Neuronal stem cell (in vitro differentiated cells): ENCODE results near the gene HS6ST3.

Source experiments
- DNase-seq: peaks from one replicate; pipeline ENCODE4 v3.0.0-alpha.2; 2013; ENCODE audit warnings: low spot score
- H2AFZ ChIP-seq: one replicate; pipeline ENCODE4 v1.6.1; 2013; ENCODE audit warnings: mild to moderate bottlenecking, low read length, inconsistent platforms
- H2AK5ac ChIP-seq: 2 replicates; pipeline ENCODE4 v1.6.1; 2013; ENCODE audit warnings: low read depth, mild to moderate bottlenecking, inconsistent platforms, low read length, moderate library complexity, mixed read lengths
- H2BK120ac ChIP-seq: 2 replicates; pipeline ENCODE4 v1.6.1; 2013; ENCODE audit warnings: low read depth, mild to moderate bottlenecking, inconsistent platforms, low read length, moderate library complexity, mixed read lengths
- H2BK12ac ChIP-seq: one replicate; pipeline ENCODE4 v1.6.1; 2013; ENCODE audit warnings: low read length, inconsistent platforms
- H2BK15ac ChIP-seq: 2 replicates; pipeline ENCODE4 v1.6.1; 2013; ENCODE audit warnings: mild to moderate bottlenecking, low read length, inconsistent platforms, mixed read lengths
- H2BK5ac ChIP-seq: one replicate; pipeline ENCODE4 v1.6.1; 2013; ENCODE audit warnings: inconsistent platforms, mild to moderate bottlenecking, low read length, moderate library complexity
- H3K14ac ChIP-seq: one replicate; pipeline ENCODE4 v1.6.1; 2013; ENCODE audit warnings: low read length, inconsistent platforms
- H3K18ac ChIP-seq: 2 replicates; pipeline ENCODE4 v1.6.1; 2013; ENCODE audit warnings: low read length, inconsistent platforms
- H3K23ac ChIP-seq: 2 replicates; pipeline ENCODE4 v1.6.1; 2013; ENCODE audit warnings: low read depth, mild to moderate bottlenecking, mixed read lengths, low read length, inconsistent platforms; ENCODE audit not compliant: poor library complexity
- H3K27ac ChIP-seq: replicated peaks from 3 replicates; pipeline ENCODE4 v1.5.1; 2013; ENCODE audit warnings: low read length, inconsistent platforms
- H3K27me3 ChIP-seq, 3 experiments: 2 replicates each; pipeline ENCODE4 v1.6.1; 2013; ENCODE audit warnings: low read length in 3 of 3, mild to moderate bottlenecking in 2 of 3, inconsistent platforms in 1 of 3, low read depth in 1 of 3, mixed read lengths in 1 of 3, moderate library complexity in 1 of 3; ENCODE audit not compliant: control insufficient read depth in 3 of 3, insufficient read depth in 3 of 3
- H3K36me3 ChIP-seq, 2 donors: replicated peaks in 1 of 2; 2 replicates each; pipeline ENCODE4 v1.6.1; 2013; ENCODE audit warnings: low read length in 2 of 2; ENCODE audit not compliant: control insufficient read depth in 2 of 2, insufficient read depth in 2 of 2
- H3K4ac ChIP-seq: 2 replicates; pipeline ENCODE4 v1.6.1; 2013; ENCODE audit warnings: inconsistent platforms, mild to moderate bottlenecking, low read length, moderate library complexity
- H3K4me1 ChIP-seq, 2 donors: 1 replicate in 1 of 2; 2 replicates in 1 of 2; pipeline ENCODE4 v1.6.1; 2013; ENCODE audit warnings: low read length in 2 of 2, low read depth in 1 of 2; ENCODE audit not compliant: control insufficient read depth in 2 of 2, insufficient read depth in 1 of 2
- H3K4me2 ChIP-seq: one replicate; pipeline ENCODE4 v1.6.1; 2013; ENCODE audit warnings: mild to moderate bottlenecking, low read length, inconsistent platforms; ENCODE audit not compliant: insufficient read depth, poor library complexity, severe bottlenecking
- H3K4me3 ChIP-seq, 2 donors: 2 replicates each; pipeline ENCODE4 v1.5.1; 2013; ENCODE audit warnings: low read length in 2 of 2, mild to moderate bottlenecking in 2 of 2, inconsistent platforms in 1 of 2, moderate library complexity in 1 of 2
- H3K79me1 ChIP-seq: one replicate; pipeline ENCODE4 v1.6.1; 2013; ENCODE audit warnings: low read depth, mild to moderate bottlenecking, inconsistent platforms, low read length, moderate library complexity
- H3K9ac ChIP-seq: one replicate; pipeline ENCODE4 v1.6.1; 2013; ENCODE audit warnings: mild to moderate bottlenecking, low read depth, low read length, inconsistent platforms; ENCODE audit not compliant: poor library complexity
- H3K9me3 ChIP-seq, 2 donors: replicated peaks in 1 of 2; 2 replicates each; pipeline versions ENCODE3 to v1.6.1; 2013; ENCODE audit warnings: low read length in 2 of 2, mild to moderate bottlenecking in 2 of 2, inconsistent platforms in 1 of 2, low read depth in 1 of 2, mixed read lengths in 1 of 2, moderate library complexity in 1 of 2; ENCODE audit not compliant: control insufficient read depth in 2 of 2, insufficient read depth in 1 of 2
- H4K8ac ChIP-seq: one replicate; pipeline ENCODE4 v1.6.1; 2013; ENCODE audit warnings: low read depth, mild to moderate bottlenecking, inconsistent platforms, low read length, moderate library complexity
- H4K91ac ChIP-seq: one replicate; pipeline ENCODE4 v1.6.1; 2013; ENCODE audit warnings: low read length, low read depth, mild to moderate bottlenecking, inconsistent platforms; ENCODE audit not compliant: poor library complexity
- WGBS, 2 donors: extraction: QIAGEN DNeasy Blood & Tissue Kit; methylation state at CpG; one replicate each; pipeline ENCODE4 v1.1.7; 2013; ENCODE audit warnings: missing lambda C conversion rate in 2 of 2, mixed read lengths in 1 of 2; ENCODE audit not compliant: insufficient read length in 2 of 2, insufficient replicate concordance in 1 of 2; ENCODE audit errors: extremely low coverage in 2 of 2; 5-methylcytosine and 5-hydroxymethylcytosine counted together

HS6ST3 gene

GRCh38 chr13:96191367-96191766, 101.5 kb downstream of the HS6ST3 start:
- no peak overlapping the region for H2BK120ac ChIP-seq

GRCh38 chr13:96193728-96194310, 103.9 kb downstream of the HS6ST3 start:
- H3K23ac ChIP-seq = no peak overlapping the region
- H3K4me3 ChIP-seq = no peak overlapping the region
- WGBS, 2 donors = no CpG with 5 or more reads among the region's 5 CpGs
- H2AFZ ChIP-seq = no peak overlapping the region
- H2BK5ac ChIP-seq = no peak overlapping the region
- H3K27me3 ChIP-seq = no peaks in the 10 kb centered on the region
- no peaks in the 10 kb centered on the region for H3K36me3 ChIP-seq
- H2BK15ac ChIP-seq = no peak overlapping the region
- H2AK5ac ChIP-seq = no peak overlapping the region
- no peak overlapping the region for H3K18ac ChIP-seq
- peaks cover 0 to 2% of the 10 kb centered on the region in 2 donors for H3K9me3 ChIP-seq
- H3K14ac ChIP-seq = no peak overlapping the region
- H3K9ac ChIP-seq = no peak overlapping the region
- no peak overlapping the region for H3K27ac ChIP-seq
- H2BK12ac ChIP-seq = no peak overlapping the region
- no peaks in the 10 kb centered on the region for H3K4me1 ChIP-seq
- no peak overlapping the region for H3K4me2 ChIP-seq
- DNase-seq = no peak
- no peaks in the 10 kb centered on the region for H3K79me1 ChIP-seq
- no peak overlapping the region for H4K91ac ChIP-seq
- H3K4ac ChIP-seq = no peak overlapping the region
- no peak overlapping the region for H4K8ac ChIP-seq
- H2BK120ac ChIP-seq = no peak overlapping the region

More at GRCh38 chr13:96191367-96191766, 101.5 kb downstream of the HS6ST3 start:
- no peak overlapping the region for H3K14ac ChIP-seq
- H4K8ac ChIP-seq = no peak overlapping the region
- H3K4ac ChIP-seq = no peak overlapping the region
- no peak overlapping the region for H4K91ac ChIP-seq
- no peak overlapping the region for H3K9ac ChIP-seq
- no peak overlapping the region for H3K4me2 ChIP-seq
- no peaks in the 10 kb centered on the region for H3K9me3 ChIP-seq
- H3K79me1 ChIP-seq = no peaks in the 10 kb centered on the region
- no peaks in the 10 kb centered on the region for H3K4me1 ChIP-seq
- H3K4me3 ChIP-seq = no peak overlapping the region
- DNase-seq = no peak
- no peaks in the 10 kb centered on the region for H3K27me3 ChIP-seq
- no CpG with 5 or more reads among the region's 3 CpGs for WGBS, 2 donors
- no peak overlapping the region for H2BK15ac ChIP-seq
- H3K18ac ChIP-seq = no peak overlapping the region
- H2BK12ac ChIP-seq = no peak overlapping the region
- no peak overlapping the region for H2BK5ac ChIP-seq
- H2AK5ac ChIP-seq = no peak overlapping the region
- H3K27ac ChIP-seq = no peak overlapping the region
- no peaks in the 10 kb centered on the region for H3K36me3 ChIP-seq
- H2AFZ ChIP-seq = no peak overlapping the region
- no peak overlapping the region for H3K23ac ChIP-seq

GRCh38 chr13:96198038-96198437, 108.1 kb downstream of the HS6ST3 start:
- Histone ChIP-seq H3K18ac (no peak overlapping the region), H3K14ac (no peak overlapping the region), H3K9ac (no peak overlapping the region), H3K27ac (no peak overlapping the region), H4K91ac (no peak overlapping the region), H3K4me2 (no peak overlapping the region), H4K8ac (no peak overlapping the region), H3K27me3 (no peaks in the 10 kb centered on the region), H2BK5ac (no peak overlapping the region), H3K9me3 (peaks cover 0 to 2% of the 10 kb centered on the region in 2 donors), H2BK15ac (no peak overlapping the region), H3K36me3 (no peaks in the 10 kb centered on the region), H3K4me1 (no peaks in the 10 kb centered on the region), H3K79me1 (no peaks in the 10 kb centered on the region), H3K4ac (no peak overlapping the region), H2BK120ac (no peak overlapping the region), H2AFZ (no peak overlapping the region), H3K4me3 (no peak overlapping the region), H3K23ac (no peak overlapping the region), H2BK12ac (no peak overlapping the region), H2AK5ac (no peak overlapping the region)
- no peak for DNase-seq
- WGBS, 2 donors = no CpG with 5 or more reads among the region's 5 CpGs

GRCh38 chr13:96199315-96199714, 109.4 kb downstream of the HS6ST3 start:
- Histone ChIP-seq H3K18ac (no peak overlapping the region), H3K14ac (no peak overlapping the region), H3K4me2 (no peak overlapping the region), H2AK5ac (no peak overlapping the region), H2BK15ac (no peak overlapping the region), H2BK5ac (no peak overlapping the region), H3K9me3 (peaks cover 0 to 2% of the 10 kb centered on the region in 2 donors), H3K4me3 (no peak overlapping the region), H4K91ac (no peak overlapping the region), H3K27me3 (no peaks in the 10 kb centered on the region), H3K4me1 (no peaks in the 10 kb centered on the region), H3K23ac (no peak overlapping the region), H3K4ac (no peak overlapping the region), H3K27ac (no peak overlapping the region), H3K36me3 (no peaks in the 10 kb centered on the region), H2BK12ac (no peak overlapping the region), H3K9ac (no peak overlapping the region), H3K79me1 (no peaks in the 10 kb centered on the region), H2AFZ (no peak overlapping the region), H2BK120ac (no peak overlapping the region), H4K8ac (no peak overlapping the region)
- DNase-seq = no peak
- WGBS, 2 donors = no CpG with 5 or more reads among the region's 3 CpGs
